Stimulated activated CD4-positive, alpha-beta T cell treated with anti-CD3 and anti-CD28 coated beads, TNF-alpha, amount 100 ng/mL, for 4 hours (primary cell): ENCODE measurements around the gene RNF121.

Experiments used
- DNase-seq, 3 experiments: peaks; one replicate each; pipeline ENCODE4 v3.0.0-alpha.2; 2020; ENCODE audit warnings: low read depth in 3 of 3

RNF121 gene

GRCh38 chr11:71987521-71987920, 58.7 kb downstream of the RNF121 start:
- DNase-seq, result no peak

GRCh38 chr11:71988050-71988449, 59.2 kb downstream of the RNF121 start:
- no peak for DNase-seq

DNA sequence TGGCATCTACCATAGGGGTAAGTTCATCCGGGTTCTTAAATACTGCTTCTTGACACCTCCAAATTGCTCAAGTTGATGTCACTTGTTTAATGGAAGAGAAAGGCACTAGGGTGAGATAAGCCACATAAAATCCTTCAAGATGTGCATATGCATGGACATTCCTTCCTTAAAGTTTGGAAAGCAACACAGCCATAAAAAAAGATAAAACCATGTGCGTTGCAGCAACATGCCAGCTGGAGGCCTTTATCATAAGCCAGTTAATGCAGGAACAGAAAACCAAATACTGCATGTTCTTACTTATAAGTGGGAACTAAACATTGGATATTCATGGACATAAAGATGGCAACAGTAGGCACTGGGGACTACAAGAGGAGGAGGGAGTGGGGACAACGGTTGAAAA, 61.9 kb downstream of the RNF121 start:
- no peak for DNase-seq

DNA sequence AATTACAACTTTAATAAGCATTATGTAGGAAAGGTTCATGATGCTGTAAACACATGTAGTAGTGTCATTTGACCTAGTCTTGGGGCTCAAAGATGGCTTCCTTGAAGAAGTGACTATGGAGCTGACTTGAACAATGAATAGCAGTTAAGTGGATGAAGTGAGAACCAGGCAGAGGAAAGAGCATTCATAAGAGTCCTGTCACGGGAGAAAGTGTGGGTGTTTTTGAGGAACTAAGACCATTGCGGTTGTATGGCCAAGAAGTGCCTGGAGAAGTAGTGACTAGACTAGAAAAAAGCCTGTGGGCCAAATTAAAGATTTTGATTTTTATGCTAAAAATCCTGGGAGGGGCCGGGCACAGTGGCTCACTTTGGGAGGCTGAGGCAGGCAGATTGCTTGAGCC, 62.6 kb downstream of the RNF121 start:
- no peak for DNase-seq

GRCh38 chr11:71992136-71992730, 63.4 kb downstream of the RNF121 start:
- no peak for DNase-seq

DNA sequence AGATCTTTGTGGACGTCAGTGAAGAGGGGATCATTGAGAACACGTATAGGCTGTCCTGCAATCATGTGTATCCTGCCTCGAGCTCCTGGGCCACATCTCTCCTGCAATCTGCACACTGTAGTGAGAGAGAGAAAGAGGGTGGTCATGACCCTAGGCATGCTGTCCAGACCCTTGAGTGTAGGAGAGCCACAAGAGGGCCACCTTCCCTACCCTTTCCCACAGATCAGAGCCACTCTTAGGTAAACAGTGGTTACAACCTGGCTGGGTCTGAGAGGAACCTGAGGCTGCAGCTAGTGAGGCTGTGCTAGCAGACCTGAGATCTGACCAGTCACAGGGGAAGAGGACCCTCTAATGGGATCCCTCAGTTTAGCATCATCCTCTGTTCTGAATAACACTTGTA, 65.9 kb downstream of the RNF121 start:
- DNase-seq, result no peak

DNA sequence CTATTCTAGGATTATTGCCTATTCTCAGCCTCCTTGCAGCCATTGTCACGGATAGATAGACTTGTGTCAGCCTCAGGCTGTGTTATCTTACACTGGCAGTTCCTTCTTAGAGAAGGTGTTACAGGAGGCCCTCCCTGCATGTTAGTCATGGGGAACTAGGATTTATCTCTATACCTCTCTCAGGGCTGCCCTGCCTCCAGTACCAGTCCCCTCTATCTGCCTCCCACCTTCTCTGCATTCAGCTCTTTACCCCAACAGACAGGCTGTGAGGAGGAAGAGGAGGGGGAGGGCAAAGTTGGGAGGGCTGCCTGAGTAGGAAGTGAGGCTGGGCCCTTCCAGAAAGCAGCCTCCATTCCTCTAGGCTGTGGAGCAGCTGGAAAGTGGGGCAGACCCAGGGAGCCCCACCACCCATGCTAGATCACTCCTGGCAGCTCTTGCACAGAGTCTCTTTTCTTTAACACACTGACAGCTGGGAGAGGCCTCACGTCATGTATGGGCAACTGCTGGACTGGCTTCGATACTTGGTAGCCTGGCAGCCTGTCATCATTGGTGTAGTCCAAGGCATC, 67.0 kb downstream of the RNF121 start:
- no peak for DNase-seq

DNA sequence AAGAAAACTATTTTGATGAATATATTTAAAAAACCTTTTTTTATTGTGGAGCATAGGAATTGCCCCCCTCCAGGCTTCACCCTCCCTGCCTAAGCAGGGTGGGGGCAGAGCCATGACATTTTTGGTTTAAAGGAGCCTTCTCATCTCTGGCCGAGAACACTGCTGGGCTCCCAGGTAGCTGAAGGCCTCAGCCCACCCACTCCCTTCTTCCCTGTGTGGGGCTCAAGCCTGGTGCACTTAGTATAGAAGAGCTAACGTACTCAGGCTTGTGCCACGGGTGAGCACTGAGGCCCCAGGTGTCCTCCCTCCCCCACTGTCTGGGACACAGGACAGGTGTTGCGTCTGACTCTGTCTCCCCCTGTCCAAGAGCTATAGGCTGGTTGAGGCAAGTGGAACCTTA, 67.7 kb downstream of the RNF121 start:
- no peak for DNase-seq

- DNase-seq, result no peak
Observed at GRCh38 chr11:71996946-71997345, 68.1 kb downstream of the RNF121 start.

- DNase-seq, result no peak
Observed at GRCh38 chr11:71997594-71997993, 68.7 kb downstream of the RNF121 start.

DNA sequence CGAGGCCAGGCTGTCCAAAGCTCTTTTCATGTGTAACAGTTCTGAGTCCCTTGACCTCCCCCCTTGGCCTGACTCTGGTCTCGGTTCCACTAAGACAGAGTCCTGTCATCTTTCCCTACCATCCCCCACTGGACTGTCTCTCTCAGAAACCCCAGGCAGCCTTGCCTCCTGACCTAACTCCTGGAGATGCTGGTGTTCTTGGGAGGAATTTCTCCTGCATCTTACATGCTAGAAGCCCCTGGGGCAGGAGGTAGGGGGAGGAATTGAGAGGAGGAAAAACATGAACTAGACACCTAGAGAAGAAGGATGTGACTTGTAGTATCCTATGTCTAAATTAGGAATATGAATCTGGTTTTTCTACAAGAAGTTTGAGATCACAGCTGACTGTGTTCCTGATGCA, 69.2 kb downstream of the RNF121 start:
- DNase-seq, result no peak

DNA sequence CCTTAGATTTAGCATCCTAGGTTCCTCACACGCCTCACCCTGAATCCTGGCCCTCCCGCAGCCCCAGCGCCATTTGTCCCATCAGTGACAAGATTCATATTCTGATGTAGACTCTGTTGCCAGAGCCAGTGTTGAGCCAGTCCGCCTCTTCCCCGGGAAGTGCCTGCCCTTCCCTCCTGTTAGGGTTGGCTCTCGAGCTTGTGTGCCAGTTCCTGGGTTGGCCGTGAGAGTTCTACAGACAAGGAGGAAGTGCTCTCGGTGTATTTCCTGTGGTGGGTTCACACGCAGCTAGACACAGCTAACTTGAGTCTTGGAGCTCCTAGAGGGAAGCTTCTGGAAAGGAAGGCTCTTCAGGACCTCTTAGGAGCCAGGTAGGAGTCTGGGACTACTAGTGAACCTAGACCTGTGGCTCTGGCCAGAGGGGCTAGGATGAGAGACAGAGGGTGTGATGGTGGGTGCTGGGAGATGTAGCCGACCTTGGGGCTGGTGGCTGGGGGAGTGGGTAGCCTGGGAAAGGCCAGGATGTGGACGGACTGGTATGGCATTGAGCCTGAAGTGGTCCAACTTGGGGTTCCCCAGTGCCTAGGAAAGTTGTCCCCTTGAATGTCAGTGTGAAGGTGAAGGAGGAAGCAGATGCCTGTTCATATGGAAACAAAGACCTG, 69.9 kb downstream of the RNF121 start, which contains the start of gene IL18BP:
Gene IL18BP, plus strand, starts transcription at position 261 of the 662 bp plus-strand sequence. CDS start 1,076 bp downstream, outside the sequence.
- DNase-seq, result no peak

- DNase-seq, result no peak
Observed at GRCh38 chr11:71999362-71999761, 70.5 kb downstream of the RNF121 start.

GRCh38 chr11:71999798-72000197, 71.0 kb downstream of the RNF121 start:
- DNase-seq, result no peak

- DNase-seq, result no peak
Observed at GRCh38 chr11:72000202-72000867, 71.5 kb downstream of the RNF121 start.

DNA sequence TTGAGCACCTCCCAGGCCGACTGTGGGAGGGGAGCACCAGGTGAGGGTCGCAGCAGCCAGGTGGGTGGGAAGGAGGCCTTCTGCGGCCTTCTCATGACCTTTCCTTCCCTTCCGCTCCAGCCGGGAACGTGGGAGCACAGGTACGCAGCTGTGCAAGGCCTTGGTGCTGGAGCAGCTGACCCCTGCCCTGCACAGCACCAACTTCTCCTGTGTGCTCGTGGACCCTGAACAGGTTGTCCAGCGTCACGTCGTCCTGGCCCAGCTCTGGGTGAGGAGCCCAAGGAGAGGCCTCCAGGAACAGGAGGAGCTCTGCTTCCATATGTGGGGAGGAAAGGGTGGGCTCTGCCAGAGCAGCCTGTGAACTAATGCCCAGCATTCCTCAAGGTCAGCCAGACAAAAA, 72.4 kb downstream of the RNF121 start:
- no peak for DNase-seq

DNA sequence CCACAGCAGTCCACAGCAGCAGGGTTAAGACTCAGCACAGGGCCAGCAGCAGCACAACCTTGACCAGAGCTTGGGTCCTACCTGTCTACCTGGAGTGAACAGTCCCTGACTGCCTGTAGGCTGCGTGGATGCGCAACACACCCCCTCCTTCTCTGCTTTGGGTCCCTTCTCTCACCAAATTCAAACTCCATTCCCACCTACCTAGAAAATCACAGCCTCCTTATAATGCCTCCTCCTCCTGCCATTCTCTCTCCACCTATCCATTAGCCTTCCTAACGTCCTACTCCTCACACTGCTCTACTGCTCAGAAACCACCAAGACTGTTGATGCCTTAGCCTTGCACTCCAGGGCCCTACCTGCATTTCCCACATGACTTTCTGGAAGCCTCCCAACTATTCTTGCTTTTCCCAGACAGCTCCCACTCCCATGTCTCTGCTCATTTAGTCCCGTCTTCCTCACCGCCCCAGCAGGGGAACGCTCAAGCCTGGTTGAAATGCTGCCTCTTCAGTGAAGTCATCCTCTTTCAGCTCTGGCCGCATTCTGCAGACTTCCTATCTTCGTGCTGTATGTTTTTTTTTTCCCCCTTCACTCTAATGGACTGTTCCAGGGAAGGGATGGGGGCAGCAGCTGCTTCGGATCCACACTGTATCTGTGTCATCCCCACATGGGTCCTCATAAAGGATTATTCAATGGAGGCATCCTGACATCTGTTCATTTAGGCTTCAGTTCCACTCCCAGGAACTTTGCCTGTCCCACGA, 73.2 kb downstream of the RNF121 start:
- DNase-seq, result no peak

DNA sequence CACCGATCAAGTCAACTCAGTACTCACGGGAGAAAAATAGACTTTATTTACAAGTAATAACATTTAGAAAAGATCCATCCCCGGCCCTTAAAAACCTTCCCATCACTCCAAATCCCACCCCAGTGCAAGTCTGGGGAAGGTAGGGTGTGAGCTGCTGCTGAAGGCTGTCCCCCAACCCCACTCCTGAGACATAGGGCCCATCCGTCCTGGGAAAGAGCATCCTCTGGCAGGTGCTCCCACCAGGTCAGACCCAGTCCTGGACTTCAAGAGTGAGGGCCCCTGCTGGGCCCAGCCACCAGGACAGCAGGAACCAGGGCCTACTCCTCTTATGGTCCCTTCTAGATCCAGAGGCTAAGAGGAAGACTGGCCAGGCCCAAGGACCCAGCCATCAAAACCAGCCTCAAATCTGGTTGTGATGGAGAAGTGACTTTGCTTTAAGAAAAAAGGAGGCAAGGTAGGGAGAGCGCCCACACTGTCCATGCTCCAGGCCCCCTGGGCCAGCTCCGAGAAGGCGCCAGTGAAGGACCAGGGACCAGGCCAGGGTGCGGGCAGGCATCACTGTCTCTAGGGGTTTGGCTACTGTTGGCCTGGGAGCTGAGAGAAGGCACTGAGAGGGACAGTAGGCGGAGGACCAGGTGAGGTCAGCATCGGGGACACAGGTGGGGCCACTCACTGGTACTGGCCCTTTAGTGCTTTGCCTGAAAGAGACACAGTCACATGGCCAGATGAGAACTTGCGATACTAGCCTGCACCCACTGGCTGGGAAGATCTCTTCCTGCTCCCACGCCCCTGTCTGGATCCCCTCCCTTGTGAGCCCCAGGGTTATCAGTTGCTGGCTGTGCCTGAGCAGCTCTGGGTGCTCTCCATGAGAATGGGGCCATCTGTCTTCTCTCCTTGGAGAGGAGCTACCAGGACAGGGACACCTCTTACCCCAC, 74.3 kb downstream of the RNF121 start:
- DNase-seq, result no peak

DNA sequence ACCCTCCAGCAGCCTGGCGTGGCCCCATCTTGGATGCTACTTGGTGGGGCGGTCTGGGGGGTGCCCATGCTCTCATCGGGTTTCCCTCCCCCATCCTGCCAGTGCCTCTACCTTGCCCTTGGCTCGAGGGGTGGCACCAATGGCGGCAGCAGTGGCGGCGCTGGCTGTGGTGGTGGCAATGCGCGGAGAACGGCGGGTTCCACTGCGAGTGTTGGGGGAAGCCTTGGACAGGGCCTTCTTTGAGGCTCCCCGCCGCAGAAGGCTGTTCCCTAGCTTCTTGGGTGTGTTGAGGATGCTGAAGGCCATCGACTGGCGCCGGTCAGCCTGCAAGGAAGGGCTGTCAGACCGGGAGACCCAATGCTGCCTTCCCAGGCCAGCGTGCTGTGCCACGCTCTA, 74.9 kb downstream of the RNF121 start:
- DNase-seq, result no peak

- no peak for DNase-seq
Observed at GRCh38 chr11:72004515-72005346, 75.9 kb downstream of the RNF121 start.
